Globus pallidus (tissue), 1 donor: ENCODE results near the gene CACNB1.
A peak's percentile ranks its signal among the peaks of the same experiment; 100 is the strongest.

ENCODE experiments used
- DNase-seq: peaks from one replicate; pipeline ENCODE4 v3.0.0-alpha.2; 2015; ENCODE audit warnings: low spot score

CACNB1 gene

GRCh38 chr17:39225959-39226683 is 28.7 kb upstream of the CACNB1 start:
- no peak for DNase-seq

GRCh38 chr17:39225308-39225958 is 28.0 kb upstream of the CACNB1 start, which contains the start of gene STAC2:
TSS of gene STAC2 (minus strand) at chr17:39225945. CDS start at chr17:39225502, 443 bp downstream.
- no peak for DNase-seq

- no peak for DNase-seq
These were observed 27.4 kb upstream of the CACNB1 start for GRCh38 chr17:39224778-39225307.

GRCh38 chr17:39223907-39224777 is 26.7 kb upstream of the CACNB1 start:
- DNase-seq: no peak

- DNase-seq: no peak
These were observed 25.7 kb upstream of the CACNB1 start for GRCh38 chr17:39222866-39223834.

- no peak for DNase-seq
These were observed 24.7 kb upstream of the CACNB1 start for GRCh38 chr17:39222151-39222550.

- no peak for DNase-seq
These were observed 24.1 kb upstream of the CACNB1 start for GRCh38 chr17:39221572-39221971.

GRCh38 chr17:39219647-39220154 is 22.2 kb upstream of the CACNB1 start:
- DNase-seq: peak; percentile 74

GRCh38 chr17:39218906-39219305 is 21.4 kb upstream of the CACNB1 start:
- no peak for DNase-seq

GRCh38 chr17:39217734-39218369 is 20.4 kb upstream of the CACNB1 start:
- no peak for DNase-seq

- no peak for DNase-seq
These were observed 16.4 kb upstream of the CACNB1 start for GRCh38 chr17:39213852-39214251.

GRCh38 chr17:39212841-39213480 is 15.5 kb upstream of the CACNB1 start:
- no peak for DNase-seq

- no peak for DNase-seq
These were observed 14.8 kb upstream of the CACNB1 start for GRCh38 chr17:39212195-39212810.

- DNase-seq: no peak
These were observed 12.6 kb upstream of the CACNB1 start for GRCh38 chr17:39210093-39210434.

- no peak for DNase-seq
These were observed 12.0 kb upstream of the CACNB1 start for GRCh38 chr17:39209317-39210092.

GRCh38 chr17:39208893-39209292 is 11.4 kb upstream of the CACNB1 start:
- DNase-seq: no peak

GRCh38 chr17:39208136-39208535 is 10.7 kb upstream of the CACNB1 start:
- no peak for DNase-seq

- no peak for DNase-seq
These were observed 7.7 kb upstream of the CACNB1 start for GRCh38 chr17:39205112-39205526.

GRCh38 chr17:39204245-39204644 is 6.8 kb upstream of the CACNB1 start:
- no peak for DNase-seq
